Dermis microvascular lymphatic vessel endothelial cell (primary cell): ENCODE data around the gene BATF2. TPM values are rescaled to one million over a fixed set of nuclear protein-coding genes. Genes with fewer than 3 reads are reported as not detected.

ENCODE experiments used
- DNase-seq, 2 donors: peaks; one replicate each; pipeline versions ENCODE4 v3.0.0 to v3.0.0-alpha.2; 2010; ENCODE audit warnings: low read depth in 2 of 2
- total RNA-seq: library from RNA; depleted of rRNA; stranded (reverse); fragments of >200 nt; gene quantifications from 2 replicates; pipeline ENCODE4 v1.2.1, GENCODE V29; 2014

The BATF2 gene
- total RNA-seq, 1 donor from 2014 or later: 0.39 TPM

DNA sequence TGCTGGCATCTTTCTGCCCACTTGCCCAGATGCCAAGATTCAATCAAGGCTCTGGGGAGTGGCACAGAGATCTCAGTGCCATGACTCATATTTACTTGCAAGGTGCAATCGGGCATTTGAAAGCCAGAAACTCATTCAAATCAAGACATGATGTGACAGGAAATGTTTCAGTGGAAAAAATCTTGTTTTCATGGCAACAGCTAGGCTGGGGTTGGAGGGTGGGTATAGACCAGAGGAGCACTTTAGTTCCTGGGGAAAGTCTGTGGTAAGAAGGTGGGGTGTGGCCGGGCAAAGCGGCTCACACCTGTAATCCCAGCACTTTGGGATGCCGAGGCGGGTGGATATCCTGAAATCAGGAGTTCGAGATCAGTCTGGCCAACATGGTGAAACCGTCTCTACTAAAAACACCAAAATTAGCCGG is 26.0 kb downstream of the BATF2 start:
- DNase-seq: peak in 1 of 2 donors; percentile 47

DNA sequence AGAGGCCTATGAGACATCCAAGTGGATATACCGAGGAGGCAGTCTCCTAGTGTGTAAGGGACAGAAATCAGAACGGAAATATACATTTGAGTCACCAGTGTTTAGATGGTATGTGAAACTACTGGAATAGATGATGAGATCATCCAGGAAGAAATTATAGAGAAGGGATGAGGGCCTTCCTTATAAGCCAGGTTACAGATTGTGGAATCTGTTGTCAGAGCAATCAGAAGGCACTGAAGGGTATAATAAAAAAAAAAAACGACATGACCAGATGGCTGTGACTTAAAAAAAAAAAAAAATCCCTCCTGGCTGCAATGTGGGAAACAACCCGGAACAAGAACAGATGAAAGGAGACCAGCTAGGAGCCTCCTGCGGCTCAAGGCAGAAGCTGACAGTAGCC is 27.6 kb downstream of the BATF2 start:
- peak in 1 of 2 donors; percentile 35 for DNase-seq

GRCh38 chr11:64967375-64967774 is 29.4 kb downstream of the BATF2 start:
- DNase-seq: no peak

DNA sequence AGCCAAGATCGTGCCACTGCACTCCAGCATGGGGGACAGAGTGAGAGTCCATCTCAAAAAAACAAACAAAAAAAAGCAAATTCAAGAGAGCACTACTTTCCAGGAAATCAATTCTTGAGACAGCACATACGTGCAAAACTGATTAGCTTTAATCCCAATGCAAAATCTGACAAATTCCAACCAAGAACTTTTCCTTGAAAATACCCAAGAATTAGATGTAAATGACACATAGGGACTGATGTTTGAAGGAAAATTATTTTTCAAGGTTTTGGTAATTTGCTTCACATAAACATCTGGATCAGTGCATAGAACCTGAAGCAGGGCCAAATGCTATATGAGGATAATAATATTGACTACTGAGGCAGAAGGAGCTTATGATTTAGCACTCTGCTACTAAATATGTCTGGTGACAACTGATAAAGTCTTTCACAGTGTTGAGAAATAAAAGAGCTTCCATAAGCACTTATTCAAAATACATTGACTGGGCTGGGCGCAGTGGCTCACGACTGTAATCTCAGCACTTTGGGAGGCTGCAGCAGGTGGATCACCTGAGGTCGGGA is 33.6 kb downstream of the BATF2 start:
- no peak for DNase-seq

DNA sequence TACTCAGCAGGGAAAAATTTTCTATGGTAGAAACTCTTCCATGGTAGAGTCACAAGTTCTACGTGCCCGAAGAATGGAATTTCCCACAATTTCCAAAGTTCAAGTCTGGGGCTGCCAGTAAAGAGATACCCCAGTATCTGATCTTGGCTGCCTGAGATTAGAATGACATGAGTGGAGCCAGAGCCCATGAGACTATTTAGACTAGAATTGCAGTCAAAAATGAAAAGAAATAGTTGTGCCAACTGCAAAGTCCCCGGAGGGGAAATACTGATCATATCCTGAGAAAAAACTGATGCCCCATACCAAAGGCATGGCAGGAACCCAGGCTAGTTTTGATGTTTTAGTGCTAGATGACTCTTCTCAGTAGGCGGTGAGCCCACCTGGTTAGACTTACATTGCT is 36.1 kb downstream of the BATF2 start:
- no peak for DNase-seq

DNA sequence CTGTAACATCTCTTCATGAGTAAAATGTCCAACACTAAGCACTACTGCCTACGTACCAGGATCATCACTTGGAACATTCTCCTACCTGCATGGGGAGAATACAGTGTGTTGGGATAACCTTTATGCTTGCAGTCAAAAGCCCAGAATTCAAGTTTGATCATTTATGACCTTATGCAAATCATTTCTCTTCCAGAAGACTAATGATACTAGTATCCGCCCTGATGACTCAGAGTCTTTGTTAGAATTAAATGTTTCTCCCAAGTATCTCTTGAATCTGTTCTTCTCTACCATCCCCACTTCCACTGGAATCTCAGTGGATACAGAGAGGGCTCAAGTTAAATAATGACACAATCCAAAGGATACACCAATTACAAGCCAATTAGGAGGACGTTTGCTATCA is 37.3 kb downstream of the BATF2 start:
- DNase-seq: no peak

DNA sequence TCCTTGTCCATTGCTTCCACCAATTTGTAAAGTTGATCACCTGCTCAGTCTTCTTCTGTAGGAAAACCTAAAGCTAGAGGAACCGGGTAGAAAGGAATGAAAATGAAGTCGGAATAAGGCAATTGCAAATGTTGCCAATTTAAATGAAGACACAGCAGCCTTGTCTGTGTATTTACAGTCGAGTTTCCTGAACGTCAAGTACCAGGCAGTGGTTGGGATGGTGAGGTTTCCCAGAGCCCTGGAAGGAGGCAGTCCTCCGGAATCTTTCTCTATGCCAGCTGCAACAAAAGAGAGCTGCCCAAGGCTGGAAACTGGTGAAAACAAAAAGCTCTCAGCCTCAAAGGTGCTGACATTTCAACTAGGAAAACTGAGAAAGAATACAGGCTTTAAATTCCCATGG is 42.6 kb downstream of the BATF2 start:
- no peak for DNase-seq

DNA sequence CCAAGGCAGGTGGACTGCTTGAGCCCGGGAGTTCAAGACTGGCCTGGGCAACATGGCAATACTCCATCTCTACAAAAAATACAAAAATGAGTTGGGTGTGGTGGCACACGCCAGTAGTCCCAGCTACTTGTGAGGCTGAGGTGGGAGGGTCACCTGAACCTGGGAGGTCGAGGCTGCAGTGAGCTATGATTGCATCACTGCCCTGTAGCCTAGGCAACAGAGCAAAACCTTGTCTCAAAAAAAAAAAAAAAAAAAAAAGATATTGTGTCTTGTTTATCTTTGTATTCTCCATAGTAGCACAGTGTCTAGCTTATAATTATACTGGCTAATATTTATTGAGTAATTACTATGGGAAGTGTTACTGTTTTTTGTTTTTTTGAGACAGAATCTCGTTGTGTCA is 45.2 kb downstream of the BATF2 start:
- DNase-seq: no peak

DNA sequence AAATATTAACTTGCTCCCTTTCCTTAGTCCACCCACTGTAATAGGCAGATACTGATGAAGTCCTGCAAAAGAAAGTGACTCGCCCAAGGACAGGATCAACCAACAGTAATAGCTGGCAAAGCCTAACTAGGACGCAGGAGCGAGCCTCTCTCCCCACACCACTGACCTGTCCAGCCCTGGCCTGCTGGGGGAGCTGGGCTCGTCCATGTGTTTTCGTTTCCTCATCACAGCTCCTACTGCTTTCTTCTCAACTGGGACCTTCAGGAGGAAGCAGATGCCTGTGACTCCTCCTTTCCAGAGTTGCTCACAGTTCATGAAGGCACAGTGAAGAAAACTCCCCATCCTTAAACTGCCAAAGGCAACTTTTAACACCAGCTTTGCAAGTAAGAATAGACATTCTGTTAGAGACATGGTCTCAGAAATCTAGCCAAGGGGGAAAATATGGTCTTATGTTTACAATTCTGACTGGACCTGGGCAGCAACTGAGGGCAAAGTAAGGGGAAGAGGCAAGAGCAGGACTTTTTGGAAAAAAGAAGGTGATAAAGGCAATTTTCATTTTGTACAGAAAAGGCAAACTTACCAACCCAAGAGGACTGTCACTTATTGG is 49.5 kb downstream of the BATF2 start:
- DNase-seq: no peak

Other genes with a start within 250 kb of the BATF2 start
- 0.13 TPM in 2 replicates for gene PYGM, start 237.0 kb downstream of the BATF2 start, total RNA-seq
- gene SF1, start 218.4 kb downstream of the BATF2 start, total RNA-seq: 44.4 and 76.6 TPM in 2 replicates
- 34.4 and 50.7 TPM in 2 replicates for gene MAP4K2, start 193.8 kb downstream of the BATF2 start, total RNA-seq
- 10.8 and 21.1 TPM in 2 replicates for gene MEN1, start 186.4 kb downstream of the BATF2 start, total RNA-seq
- 0.13 and 0.38 TPM in 2 replicates for gene CDC42BPG, start 152.3 kb downstream of the BATF2 start, total RNA-seq
- gene EHD1, start 118.3 kb downstream of the BATF2 start, total RNA-seq: 30.3 and 39.2 TPM in 2 replicates
- gene ATG2A, start 79.8 kb downstream of the BATF2 start, total RNA-seq: 7.2 and 13.5 TPM in 2 replicates
- gene PPP2R5B, start 72.3 kb downstream of the BATF2 start, total RNA-seq: 6.0 and 11.1 TPM in 2 replicates
- gene GPHA2, start 61.1 kb downstream of the BATF2 start, total RNA-seq: not detected in 2 replicates
- gene MAJIN, start 24.9 kb downstream of the BATF2 start, total RNA-seq: not detected in 2 replicates
- gene ARL2, start 17.2 kb upstream of the BATF2 start, total RNA-seq: 107 and 142 TPM in 2 replicates
- gene SNX15, start 30.5 kb upstream of the BATF2 start, total RNA-seq: 7.7 and 10.1 TPM in 2 replicates
- gene SAC3D1, start 44.2 kb upstream of the BATF2 start, total RNA-seq: 7.6 and 8.5 TPM in 2 replicates
- 15.1 and 16.6 TPM in 2 replicates for gene NAALADL1, start 61.6 kb upstream of the BATF2 start, total RNA-seq
- 3.9 and 7.6 TPM in 2 replicates for gene CDCA5, start 87.1 kb upstream of the BATF2 start, total RNA-seq
- gene ZFPL1, start 87.3 kb upstream of the BATF2 start, total RNA-seq: 20.7 and 24.7 TPM in 2 replicates
- gene VPS51, start 99.2 kb upstream of the BATF2 start, total RNA-seq: 186 and 271 TPM in 2 replicates
- 14.6 and 14.8 TPM in 2 replicates for gene TM7SF2, start 114.9 kb upstream of the BATF2 start, total RNA-seq
- 6.3 and 7.7 TPM in 2 replicates for gene ZNHIT2, start 120.7 kb upstream of the BATF2 start, total RNA-seq
- 211 and 383 TPM in 2 replicates for gene FAU, start 125.2 kb upstream of the BATF2 start, total RNA-seq
- 42.0 and 50.6 TPM in 2 replicates for gene MRPL49, start 125.3 kb upstream of the BATF2 start, total RNA-seq
- gene SYVN1, start 137.5 kb upstream of the BATF2 start, total RNA-seq: 5.6 and 15.4 TPM in 2 replicates
- not detected in 2 replicates for gene SPDYC, start 173.3 kb upstream of the BATF2 start, total RNA-seq
- 81.3 and 88.1 TPM in 2 replicates for gene CAPN1, start 185.0 kb upstream of the BATF2 start, total RNA-seq